Islet of Langerhans (tissue), 1 donor: Measurements from ENCODE around the gene CLASP2.
"Not testable (repeated sequence)": the region's sequence is repeated elsewhere in the genome, so short reads cannot be mapped to it uniquely, and the experiment has no call there.

ENCODE experiments used
- FAIRE-seq: peaks from one replicate; lab custom pipeline; 2011; peaks lifted over from hg19 to GRCh38; lab: Jason Lieb, UNC

Gene CLASP2

DNA sequence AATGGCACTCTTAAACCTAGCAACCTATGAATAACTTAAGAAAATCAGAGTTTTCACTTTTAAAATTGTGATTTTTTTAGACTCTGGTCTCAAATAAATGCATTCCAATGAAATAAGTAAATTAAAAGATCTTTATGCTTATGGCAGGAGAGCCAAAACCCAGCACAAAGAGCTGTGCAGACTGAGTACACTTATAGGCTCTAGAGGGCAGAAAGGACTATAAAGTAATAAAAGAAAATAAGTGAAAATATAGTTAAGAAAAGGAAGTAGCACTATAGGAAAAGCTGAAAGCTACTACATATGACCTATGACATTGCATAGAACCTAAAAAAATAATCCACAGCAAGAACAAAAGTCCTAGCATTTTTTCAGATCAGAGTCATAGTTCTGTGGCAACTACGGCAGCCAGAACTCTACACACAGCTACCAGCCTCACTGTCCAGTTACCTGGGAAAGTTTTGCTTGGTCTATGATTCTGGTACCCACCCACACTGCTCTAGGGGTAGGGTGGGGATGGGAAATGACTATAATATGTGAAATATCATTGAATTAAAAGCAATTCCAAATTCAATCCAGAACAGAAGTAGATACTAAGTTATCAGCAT, 30.5 kb downstream of the CLASP2 start:
- FAIRE-seq: no peak

DNA sequence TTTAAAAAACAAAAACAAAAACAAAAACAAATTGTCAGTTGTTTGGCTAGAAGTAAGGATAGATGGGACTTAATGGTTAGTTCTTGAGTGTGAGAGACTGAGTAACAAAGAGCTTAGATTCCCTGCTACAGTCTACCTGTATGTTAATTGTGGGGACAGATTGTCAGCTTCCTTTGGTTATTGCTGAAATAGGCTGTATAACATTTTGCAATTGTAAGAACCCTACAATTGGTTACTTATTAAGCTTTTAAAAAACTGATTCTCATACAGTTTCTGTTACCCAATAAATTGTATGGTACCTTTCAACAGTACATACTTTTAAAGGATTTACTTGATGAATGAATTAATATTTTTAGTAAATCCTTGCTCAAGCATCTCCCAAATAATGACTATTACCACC, 35.3 kb downstream of the CLASP2 start:
- FAIRE-seq: no peak

DNA sequence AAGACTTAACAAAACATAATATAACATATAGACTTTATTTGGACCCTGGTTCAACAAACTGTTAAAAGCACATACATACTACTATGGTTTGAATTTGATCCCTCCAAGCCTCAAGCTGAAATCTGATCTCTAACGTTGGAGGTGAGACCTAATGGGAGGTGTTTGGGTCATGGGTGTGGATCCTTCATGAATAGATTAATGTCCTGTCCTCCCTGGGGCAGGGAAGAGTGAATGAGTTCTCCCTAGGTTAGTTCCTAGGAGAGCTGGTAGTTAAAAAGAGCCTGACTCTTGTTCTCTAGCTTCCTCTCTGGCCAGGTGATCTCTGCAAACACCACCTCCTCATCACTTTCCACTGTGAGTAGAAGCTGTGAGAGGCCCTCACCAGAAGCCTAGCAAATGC, 36.4 kb downstream of the CLASP2 start:
- no peak for FAIRE-seq

DNA sequence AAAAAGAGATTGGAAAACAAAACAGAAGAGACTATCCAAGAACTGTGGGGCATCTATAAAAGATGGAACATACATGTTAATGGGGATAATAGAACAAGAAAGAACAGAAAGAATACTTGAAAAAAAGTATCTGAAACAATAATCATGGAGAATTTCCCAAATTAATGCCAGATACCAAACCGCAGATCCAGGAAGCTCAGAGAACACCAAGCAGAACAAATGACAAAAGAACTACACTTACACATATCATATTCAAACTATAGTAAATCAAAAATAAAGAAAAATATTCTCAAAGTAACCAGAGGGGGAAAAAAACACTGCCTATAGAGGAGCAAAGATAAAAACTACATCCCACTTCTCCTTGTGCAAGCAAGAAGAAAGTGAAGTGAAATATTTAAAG, 40.0 kb downstream of the CLASP2 start:
- no peak for FAIRE-seq

DNA sequence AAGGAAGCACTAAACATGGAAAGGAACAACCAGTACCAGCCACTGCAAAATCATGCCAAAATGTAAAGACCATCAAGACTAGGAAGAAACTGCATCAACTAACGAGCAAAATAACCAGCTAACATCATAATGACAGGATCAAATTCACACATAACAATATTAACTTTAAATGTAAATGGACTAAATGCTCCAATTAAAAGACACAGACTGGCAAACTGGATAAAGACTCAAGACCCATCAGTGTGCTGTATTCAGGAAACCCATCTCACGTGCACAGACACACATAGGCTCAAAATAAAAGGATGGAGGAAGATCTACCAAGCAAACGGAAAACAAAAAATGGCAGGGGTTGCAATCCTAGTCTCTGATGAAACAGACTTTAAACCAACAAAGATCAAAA, 44.6 kb downstream of the CLASP2 start:
- not testable (repeated sequence) for FAIRE-seq

DNA sequence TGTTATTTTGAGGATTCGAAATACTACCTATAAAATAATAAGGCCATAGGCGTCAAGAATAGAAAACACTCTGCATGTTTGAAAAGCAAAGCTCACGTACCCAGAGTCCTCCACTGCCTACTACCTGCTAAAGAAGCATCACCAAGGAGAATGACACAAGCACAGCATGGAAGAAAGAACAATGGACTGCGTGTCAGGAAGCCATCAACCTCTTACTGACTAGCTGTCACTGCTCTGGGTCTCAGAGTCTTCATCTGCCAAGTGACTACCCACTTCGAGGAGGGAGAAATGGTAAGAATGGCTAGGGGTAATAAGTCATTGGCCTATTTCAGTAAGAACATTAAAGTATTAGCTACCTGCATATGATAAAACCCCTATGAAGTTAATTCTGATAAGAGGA, 49.4 kb downstream of the CLASP2 start:
- no peak for FAIRE-seq

DNA sequence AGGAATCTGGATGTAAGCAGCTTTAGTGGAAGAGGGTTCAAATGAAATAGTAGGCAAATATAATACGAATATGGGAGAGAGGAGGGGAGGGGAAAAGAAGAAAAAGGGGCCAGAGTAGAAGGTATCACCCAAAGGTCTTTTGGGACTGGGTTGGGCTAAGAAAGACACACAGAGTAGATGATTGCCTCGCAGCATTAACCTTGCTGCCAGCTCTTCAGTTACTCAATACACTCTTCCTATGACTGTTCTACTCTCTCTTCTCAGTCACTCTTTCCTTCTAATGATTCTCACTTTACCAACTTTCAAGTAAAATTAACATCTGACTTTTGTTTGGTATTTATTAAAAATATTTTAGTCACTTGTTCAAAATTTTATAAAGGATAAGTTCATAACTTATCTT, 52.8 kb downstream of the CLASP2 start:
- FAIRE-seq: no peak

DNA sequence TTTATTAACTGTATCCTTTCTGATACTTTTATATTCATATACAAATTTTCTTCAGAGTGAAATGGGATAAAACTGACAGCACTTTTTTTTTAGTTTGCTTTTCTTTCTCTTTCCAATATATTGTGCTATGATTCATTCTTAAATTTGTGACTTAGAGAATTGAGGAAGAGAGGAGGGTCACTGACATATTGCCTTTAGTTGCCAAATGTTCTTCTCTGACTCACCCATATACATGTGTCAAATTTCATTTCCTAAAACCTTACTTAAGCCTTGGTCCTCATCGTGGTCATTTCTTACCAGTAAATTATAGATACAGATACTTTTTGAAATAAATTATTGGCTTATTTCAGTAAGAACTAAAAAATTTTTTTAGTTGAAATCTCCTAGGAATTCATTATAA, 53.9 kb downstream of the CLASP2 start:
- FAIRE-seq: no peak

DNA sequence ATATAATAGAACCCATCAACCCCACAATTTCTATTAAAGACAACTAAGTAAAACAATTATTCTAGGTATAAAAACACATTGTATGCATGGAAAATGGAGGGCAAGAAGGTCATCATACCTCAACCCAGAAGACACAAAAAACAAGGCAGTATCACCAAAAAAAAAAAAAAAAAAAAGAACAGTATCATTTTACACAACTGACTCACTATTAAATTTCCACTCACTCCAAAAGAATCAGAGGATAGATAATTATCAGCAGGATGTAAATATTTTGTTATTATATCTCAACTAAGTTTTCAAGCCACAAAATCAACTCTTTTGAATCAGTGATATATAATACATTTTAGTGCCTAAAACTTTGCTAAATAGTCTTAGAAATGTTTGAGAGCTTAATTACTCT, 55.0 kb downstream of the CLASP2 start:
- peak; percentile 49 for FAIRE-seq

DNA sequence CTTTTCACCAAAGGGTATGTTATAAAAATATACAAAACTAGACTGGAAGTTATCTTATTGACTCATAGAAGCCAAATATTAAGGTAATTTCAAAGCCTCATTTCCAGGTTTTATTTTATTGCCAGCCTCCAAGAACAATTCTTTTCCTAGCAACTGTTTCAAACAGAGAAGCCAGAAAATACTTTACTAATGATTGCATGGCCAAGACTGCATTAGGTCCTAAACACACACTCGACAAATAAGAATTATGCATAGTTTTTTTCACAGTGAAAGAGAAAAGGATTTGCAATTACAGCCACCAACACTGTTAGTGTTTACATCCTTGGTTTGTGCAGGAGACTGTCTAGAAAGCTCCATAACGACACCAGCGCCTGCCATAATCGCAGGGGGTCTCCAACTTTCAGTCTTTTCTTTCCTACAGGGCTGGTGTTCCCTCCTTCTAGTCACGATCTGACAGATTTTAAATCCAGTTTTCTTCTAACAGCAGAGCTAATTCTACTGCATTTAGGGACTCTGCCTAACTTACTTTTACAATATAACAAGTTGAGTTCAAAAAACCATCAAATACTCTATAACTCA, 58.1 kb downstream of the CLASP2 start:
- peak; percentile 83 for FAIRE-seq

DNA sequence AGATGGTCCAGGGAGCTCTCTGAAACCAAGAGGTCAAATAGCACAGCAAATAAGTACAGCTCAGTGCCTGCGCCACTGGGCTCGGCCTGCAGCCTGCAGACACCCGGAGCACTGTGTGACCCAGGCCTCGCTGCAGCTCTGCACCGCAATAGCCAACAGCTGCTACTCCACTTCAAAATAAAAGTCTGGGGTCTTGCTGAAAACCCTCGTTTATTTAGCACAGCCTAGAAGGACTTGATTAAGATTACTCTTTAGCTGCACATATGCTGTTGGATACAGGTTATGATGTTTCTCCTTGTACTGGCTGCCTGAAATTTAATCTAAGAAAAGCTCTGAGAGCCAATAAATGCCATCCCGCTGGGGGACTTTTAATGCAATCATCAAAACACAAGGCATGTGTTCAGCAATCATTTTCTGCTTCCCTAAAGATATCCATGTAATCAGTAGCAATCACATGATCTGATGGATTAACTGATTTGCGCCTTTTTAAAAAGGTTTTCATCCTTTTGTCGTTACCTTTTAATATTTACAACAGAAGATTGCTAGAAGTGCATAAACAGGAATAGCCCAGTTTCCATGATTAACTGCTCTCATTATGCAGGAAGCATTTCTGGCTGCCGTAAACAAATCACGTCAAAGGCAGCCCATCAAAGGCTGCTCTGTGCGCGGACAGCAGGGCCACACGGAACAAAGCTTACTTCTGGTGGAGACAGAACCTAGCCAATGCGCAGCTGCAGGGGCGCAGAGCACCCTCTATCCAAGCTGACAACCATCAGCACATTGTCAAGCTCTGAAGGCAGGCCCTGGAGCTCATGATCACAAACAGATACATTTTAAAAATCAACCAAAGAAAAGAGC, 58.8 kb downstream of the CLASP2 start:
- peak; percentile 99 for FAIRE-seq

DNA sequence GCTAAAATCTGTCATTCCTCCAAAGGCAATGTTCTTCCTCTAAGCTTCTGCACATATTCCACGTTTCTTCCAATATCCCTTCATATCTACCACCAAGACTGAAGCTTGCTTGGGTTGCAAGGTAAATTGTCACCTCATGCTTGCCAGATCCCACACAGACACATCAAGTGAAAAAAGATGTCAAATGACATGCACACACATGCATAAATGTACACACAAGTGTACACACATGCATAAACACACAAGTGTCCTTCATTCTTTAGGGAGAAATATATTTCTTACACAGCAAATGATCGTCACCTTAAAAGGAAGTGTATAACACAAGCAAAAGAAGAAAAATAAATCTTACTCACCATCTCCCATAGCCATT, 59.4 kb downstream of the CLASP2 start:
- no peak for FAIRE-seq

DNA sequence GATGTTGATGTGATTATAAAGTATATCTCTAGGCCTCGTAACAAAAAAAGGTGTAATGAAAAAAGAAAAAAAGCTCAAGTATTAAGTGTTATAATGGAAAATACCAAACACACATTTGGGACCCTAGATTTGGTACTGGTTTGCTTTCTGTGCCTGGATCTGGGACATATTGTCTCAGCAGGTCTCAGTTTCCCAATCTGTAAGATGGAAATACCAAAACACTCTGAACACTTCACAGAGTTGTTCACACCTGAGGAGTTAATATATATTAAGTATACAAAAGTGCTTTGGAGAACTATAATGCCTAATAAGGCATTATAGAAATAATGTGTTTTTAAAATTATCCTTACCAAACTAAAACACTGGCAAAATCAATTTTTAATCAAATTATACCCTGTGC, 60.0 kb downstream of the CLASP2 start:
- peak; percentile 9 for FAIRE-seq

DNA sequence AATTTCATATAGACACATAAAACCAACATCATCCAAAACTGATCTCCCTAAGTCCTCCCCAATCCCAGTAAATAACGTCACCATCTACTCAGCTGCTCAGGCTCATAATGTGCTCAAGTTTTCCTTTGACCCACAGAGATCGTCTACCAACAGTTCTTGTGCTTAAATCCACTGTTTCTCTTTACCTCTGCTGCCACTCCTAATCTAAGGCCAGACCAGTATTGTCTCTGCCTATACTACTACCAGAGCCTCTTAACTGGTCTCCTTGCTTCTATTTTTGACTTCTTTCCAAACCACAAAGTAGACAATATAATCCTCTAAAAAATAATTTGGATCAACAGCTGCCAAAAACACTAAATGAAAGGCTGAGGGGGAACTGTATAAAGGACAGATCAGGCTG, 65.3 kb downstream of the CLASP2 start:
- FAIRE-seq: no peak

DNA sequence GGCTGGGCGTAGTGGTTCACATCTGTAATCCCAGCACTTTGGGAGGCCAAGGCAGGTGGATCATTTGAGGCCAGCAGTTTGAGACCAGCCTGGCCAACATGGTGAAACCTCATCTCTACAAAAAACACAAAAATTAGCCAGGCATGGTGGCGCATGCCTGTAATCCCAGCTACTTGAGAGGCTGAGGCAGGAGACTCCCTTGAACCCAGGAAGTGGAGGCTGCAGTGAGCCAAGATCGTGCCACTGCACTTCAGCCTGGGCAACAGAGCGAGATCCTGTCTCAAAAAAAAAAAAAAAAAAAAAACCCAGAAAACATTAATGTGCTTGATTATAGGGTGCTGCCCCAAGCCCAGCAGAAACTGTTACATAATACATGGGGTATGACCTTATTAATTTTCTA, 67.0 kb downstream of the CLASP2 start:
- not testable (repeated sequence) for FAIRE-seq

DNA sequence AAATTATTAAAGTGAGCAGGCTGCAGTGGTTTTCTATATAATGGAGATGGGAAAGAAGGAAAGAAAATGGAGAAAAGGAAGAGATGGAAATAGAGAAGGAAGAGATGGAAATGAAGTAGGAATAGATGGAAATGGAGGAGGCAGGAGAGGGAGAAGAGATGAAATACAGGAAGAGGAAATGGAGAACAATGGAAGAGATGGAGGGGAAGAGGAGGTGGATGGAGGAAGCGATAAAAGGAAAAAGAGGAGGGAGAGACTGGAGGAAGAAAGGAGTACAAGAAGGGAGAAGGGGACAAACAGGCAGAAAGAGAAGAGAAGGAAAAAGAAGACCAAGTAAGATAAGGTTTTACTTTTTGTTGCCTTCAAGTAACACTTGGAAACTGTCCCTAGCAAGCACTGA, 67.6 kb downstream of the CLASP2 start:
- no peak for FAIRE-seq

DNA sequence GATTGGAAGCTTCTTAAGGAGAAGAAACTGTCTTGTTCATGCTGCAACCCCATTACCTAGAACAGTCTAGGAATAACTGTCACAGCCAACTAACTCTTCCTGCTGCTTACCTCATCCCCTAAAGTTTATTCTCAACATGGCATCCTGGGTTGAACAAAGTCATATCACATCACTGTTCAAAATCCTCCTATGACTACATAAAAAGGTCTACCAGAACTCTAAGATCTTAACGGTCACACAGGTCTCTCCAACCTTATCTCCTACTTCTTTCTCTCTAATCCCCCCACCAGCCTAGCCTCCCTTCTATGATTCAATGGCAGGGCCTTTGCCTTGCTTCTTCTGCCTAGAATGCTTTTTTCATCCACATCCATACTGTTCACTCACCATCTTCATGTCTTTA, 69.3 kb downstream of the CLASP2 start:
- no peak for FAIRE-seq

DNA sequence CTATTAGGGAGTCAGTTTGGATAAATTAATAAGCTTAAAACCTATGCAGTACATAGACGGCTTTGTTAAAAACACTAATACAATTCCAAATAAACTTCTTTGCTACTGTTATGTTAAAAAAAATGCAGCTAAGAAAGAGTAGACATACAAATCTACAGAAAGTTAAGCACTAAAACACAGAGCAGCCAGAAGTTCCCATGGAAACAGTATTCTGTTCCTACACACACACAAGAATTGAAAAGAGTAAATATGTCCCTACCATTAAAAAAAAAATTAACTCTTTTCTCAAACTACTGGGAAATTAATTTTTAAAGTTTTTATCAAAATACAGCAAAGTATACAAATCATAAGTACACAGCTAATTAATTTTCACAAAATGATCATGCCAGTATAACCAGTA, 71.6 kb downstream of the CLASP2 start:
- FAIRE-seq: peak; percentile 94

DNA sequence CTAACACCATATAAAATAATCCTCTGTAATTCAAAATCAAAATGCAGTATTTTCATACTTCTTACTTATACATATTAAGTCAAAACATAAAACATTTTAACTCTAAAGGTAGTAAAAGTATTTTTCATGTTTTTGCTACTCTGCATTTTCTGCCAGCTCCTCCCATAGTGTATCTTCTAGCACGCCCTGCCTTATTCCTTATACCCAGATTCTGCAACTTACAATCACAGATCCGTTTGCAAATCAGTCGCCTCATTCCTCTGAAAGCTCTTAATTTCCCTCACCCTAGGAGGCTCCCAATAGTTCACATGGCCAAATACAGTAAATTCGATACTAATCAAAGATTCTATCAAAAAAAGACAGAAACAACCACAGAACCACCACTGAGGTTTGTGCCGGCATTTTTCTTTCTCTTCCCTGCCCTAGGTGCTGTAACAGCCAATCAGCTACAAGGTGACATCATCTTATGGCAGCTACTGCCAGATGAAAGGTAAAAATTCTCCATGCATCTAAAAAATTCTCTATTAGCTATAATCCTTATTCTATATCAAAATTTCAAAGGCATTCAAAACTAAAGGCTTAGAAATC, 72.9 kb downstream of the CLASP2 start:
- peak; percentile 99 for FAIRE-seq

DNA sequence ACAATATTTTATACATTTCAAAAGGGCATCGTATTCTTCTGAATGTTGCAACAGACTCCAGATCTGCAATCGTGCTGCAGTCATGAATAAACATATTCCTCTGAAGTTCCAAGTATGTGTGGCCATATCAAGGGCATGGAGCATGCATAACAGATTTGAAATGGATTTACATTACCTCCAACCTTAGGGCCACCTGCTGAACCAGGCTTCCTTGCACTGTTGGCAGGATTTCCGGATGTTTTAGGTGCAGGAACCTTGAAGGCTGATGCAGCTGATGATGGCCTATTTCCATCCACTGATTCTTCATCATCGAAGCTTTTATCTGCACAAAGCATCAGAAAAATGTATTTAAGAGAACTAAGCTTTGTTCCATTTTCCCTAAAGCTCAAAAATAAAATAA, 73.5 kb downstream of the CLASP2 start:
- peak; percentile 43 for FAIRE-seq

DNA sequence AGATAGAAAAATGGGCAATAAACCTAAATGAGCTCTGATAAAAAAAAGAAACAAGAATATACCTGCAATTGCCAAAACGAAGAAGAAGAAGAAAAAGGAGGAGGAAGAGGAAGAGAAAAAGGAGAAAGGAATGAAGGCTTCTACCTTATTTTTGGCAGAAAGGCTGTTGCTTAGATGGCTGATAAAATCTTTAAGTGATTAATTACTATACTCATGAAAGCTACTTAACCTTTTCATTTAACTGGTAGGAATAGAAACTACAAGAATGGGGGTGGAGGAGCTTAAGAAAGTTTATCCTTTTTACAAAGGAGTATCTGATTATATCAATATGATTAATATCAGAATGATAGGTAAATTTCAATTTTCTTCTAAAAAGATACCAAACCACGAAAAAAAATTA, 75.2 kb downstream of the CLASP2 start:
- no peak for FAIRE-seq

DNA sequence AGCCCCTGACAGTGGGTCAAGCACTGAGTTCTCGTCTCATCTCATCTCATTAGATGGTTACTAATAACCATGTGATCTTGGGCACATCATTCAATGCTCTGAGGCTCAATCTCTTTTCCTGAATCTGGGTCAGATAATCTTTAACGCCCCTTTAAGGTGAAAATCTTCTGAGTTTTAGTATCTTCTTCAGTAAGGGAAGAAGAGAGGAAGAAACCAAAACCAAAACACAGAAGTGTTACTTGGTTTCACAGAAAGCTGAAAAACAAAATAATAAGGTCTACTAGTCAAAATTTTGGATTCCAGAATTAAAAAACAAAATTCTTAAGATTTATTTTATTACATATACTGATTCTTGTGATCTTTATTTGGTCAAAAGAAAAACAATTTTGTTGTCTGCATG, 78.2 kb downstream of the CLASP2 start:
- peak; percentile 71 for FAIRE-seq

DNA sequence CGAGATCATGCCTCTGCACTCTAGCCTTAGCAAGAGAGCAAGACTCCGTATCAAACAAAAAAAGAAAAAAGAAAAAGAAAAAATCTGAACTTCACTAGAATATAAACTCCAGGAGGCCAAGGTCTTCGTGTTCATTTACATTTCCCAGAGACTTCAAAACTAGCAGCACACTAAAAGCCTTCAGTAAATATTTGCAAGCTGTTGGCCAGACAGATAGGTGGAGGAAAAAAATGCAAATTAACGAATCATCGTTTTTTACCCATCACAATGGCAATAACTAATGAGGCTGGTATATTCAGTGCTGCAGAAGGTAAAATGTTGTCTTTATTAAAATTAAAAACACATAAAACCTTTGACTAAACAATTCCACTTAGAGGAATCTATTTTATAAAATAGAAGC, 80.6 kb downstream of the CLASP2 start:
- FAIRE-seq: peak; percentile 21
